K562 (cell line): ENCODE data around the gene TOR1B. TPM values are rescaled to one million over a fixed set of nuclear protein-coding genes. Genes with fewer than 3 reads are reported as not detected.

Experiments
- ASH1L ChIP-seq: fragments of 450-650 bp; IDR thresholded peaks from 2 replicates; pipeline ENCODE4 v1.6.1; 2018; ENCODE audit warnings: borderline replicate concordance, mild to moderate bottlenecking, low read depth; ENCODE audit not compliant: partially characterized antibody
- CHAMP1 ChIP-seq: fragments of 450-650 bp; IDR thresholded peaks from 2 replicates; pipeline ENCODE4 v1.6.1; 2016; ENCODE audit warnings: mild to moderate bottlenecking
- DMBX1 ChIP-seq: fragments of 250-450 bp; sonication (Bioruptor Pico); IDR thresholded peaks from 2 replicates; pipeline ENCODE4 v1.8.0; 2022; ENCODE audit warnings: inconsistent platforms, mild to moderate bottlenecking, moderate library complexity, borderline replicate concordance
- GTF2A2 ChIP-seq: IDR thresholded peaks from 2 replicates; pipeline ENCODE4 v1.6.1; 2016; ENCODE audit warnings: mild to moderate bottlenecking, missing genetic modification characterization, missing compliant biosample characterization
- HDAC8 ChIP-seq: fragments of 450-650 bp; IDR thresholded peaks from 2 replicates; pipeline ENCODE4 v1.6.1; 2016; ENCODE audit warnings: mild to moderate bottlenecking, missing genetic modification characterization, moderate library complexity, missing compliant biosample characterization
- HOMEZ ChIP-seq: fragments of 250-450 bp; sonication (Bioruptor Pico); IDR thresholded peaks from 2 replicates; pipeline ENCODE4 v1.4.0; 2020; ENCODE audit warnings: mild to moderate bottlenecking, moderate library complexity
- KAT7 ChIP-seq: sonication (generic); formaldehyde crosslinking; IDR thresholded peaks from 2 replicates; pipeline ENCODE4 v1.8.0; 2022; ENCODE audit warnings: missing genetic modification reagents, mild to moderate bottlenecking, borderline replicate concordance
- PHF8 ChIP-seq: fragments of 200-600 bp; sonication (generic); IDR thresholded peaks from 2 replicates; pipeline ENCODE4 v1.6.1; 2012; ENCODE audit warnings: mixed run types, mild to moderate bottlenecking, inconsistent platforms, low read length, moderate library complexity, borderline replicate concordance
- RFX7 ChIP-seq: fragments of 250-450 bp; sonication (Bioruptor Pico); IDR thresholded peaks from 2 replicates; pipeline ENCODE4 v1.5.1; 2021; ENCODE audit warnings: mild to moderate bottlenecking
- WHSC1 ChIP-seq: IDR thresholded peaks from one replicate; pipeline ENCODE4 v1.6.1; 2012; ENCODE audit warnings: low read length, control low read depth, inconsistent platforms
- ZKSCAN1 ChIP-seq: fragments of 150-350 bp; IDR thresholded peaks from 2 replicates; pipeline ENCODE4 v1.6.1; 2016; ENCODE audit warnings: low read depth, low read length
- ZNF512 ChIP-seq: IDR thresholded peaks from 2 replicates; pipeline ENCODE4 v1.6.1; 2016; ENCODE audit warnings: missing genetic modification characterization, missing compliant biosample characterization
- ZNF696 ChIP-seq: fragments of 250-450 bp; sonication (Bioruptor Pico); conservative IDR thresholded peaks from 2 replicates; pipeline ENCODE4 v1.4.0; 2020; ENCODE audit warnings: mild to moderate bottlenecking, moderate library complexity
- polyA plus RNA-seq, 8 experiments: library from polyadenylated mRNA; depleted of rRNA in 4 of 8; stranded (reverse) in 5 of 8; unstranded in 3 of 8; fragments of >200 nt; fragmentation: Nextera tagmentation in 2 of 8; fragmentation: Illumina TruSeq in 1 of 8; extraction: Ambion mirVana in 2 of 8; extraction: Trizol in 1 of 8; gene quantifications; 2 replicates each; pipeline versions ENCODE4 v1.2.1 to v1.2.3, GENCODE V29; 2011 to 2014; ENCODE audit warnings: inconsistent platforms in 1 of 8, missing spikeins in 1 of 8
- total RNA-seq, 7 experiments: library from RNA; depleted of rRNA in 6 of 7; stranded (reverse); fragments of >200 nt in 6 of 7; fragmentation: Illumina TruSeq in 2 of 7; extraction: Trizol in 2 of 7; gene quantifications; 2 replicates each; pipeline versions ENCODE4 v1.2.1 to v1.2.3, GENCODE V29; 2011 to 2021; ENCODE audit warnings: low replicate concordance in 1 of 7
- TF ChIP-seq, protein P1 (sequence below): fragments of 450-650 bp; IDR thresholded peaks from 2 replicates; pipeline ENCODE4 v1.6.1; 2018; ENCODE audit not compliant: partially characterized antibody

TOR1B gene
- total and polyA plus RNA-seq, 9 of the 15 experiments (the other 6 are each of a cell fraction or from before 2014, with no cell fraction given), result 4.2 to 36.5 (median 24.6) TPM

- no peak for TF ChIP-seq CHAMP1
- peak; percentile 97; the same call in 1 of the 2 replicates for TF ChIP-seq PHF8
- TF ChIP-seq ZNF696 (CRISPR knock-in tag), result no peak
- TF ChIP-seq HOMEZ (CRISPR knock-in tag), result 0 out of 2 replicates have a peak, but pooled peaks have one; percentile 65
- no peak for TF ChIP-seq WHSC1
- TF ChIP-seq KAT7 (CRISPR knock-in tag), result no peak
- no peak for TF ChIP-seq ASH1L
- TF ChIP-seq GTF2A2 (tag), result no peak
- no peak for TF ChIP-seq RFX7 (CRISPR knock-in tag)
- TF ChIP-seq, protein P1, sequence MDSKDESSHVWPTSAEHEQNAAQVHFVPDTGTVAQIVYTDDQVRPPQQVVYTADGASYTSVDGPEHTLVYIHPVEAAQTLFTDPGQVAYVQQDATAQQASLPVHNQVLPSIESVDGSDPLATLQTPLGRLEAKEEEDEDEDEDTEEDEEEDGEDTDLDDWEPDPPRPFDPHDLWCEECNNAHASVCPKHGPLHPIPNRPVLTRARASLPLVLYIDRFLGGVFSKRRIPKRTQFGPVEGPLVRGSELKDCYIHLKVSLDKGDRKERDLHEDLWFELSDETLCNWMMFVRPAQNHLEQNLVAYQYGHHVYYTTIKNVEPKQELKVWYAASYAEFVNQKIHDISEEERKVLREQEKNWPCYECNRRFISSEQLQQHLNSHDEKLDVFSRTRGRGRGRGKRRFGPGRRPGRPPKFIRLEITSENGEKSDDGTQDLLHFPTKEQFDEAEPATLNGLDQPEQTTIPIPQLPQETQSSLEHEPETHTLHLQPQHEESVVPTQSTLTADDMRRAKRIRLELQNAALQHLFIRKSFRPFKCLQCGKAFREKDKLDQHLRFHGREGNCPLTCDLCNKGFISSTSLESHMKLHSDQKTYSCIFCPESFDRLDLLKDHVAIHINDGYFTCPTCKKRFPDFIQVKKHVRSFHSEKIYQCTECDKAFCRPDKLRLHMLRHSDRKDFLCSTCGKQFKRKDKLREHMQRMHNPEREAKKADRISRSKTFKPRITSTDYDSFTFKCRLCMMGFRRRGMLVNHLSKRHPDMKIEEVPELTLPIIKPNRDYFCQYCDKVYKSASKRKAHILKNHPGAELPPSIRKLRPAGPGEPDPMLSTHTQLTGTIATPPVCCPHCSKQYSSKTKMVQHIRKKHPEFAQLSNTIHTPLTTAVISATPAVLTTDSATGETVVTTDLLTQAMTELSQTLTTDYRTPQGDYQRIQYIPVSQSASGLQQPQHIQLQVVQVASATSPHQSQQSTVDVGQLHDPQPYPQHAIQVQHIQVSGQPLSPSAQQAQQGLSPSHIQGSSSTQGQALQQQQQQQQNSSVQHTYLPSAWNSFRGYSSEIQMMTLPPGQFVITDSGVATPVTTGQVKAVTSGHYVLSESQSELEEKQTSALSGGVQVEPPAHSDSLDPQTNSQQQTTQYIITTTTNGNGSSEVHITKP, result no peak
- TF ChIP-seq DMBX1 (CRISPR knock-in tag), result 0 out of 2 replicates have a peak, but pooled peaks have one; percentile 29
- peak; percentile 68; the same call in 1 of the 2 replicates for TF ChIP-seq ZKSCAN1
- TF ChIP-seq HDAC8 (tag), result no peak
- no peak for TF ChIP-seq ZNF512
Observed at GRCh38 chr9:129835128-129835859, 32.3 kb downstream of the TOR1B start, which contains the start of the genes C9orf78 and USP20 (continued).
